HG03378 (cell line): ENCODE data around the gene MIEN1.
"Not testable (repeated sequence)": the region's sequence is repeated elsewhere in the genome, so short reads cannot be mapped to it uniquely, and the experiment has no call there.

Experiments
- ATAC-seq: cut with Tn5 transposase; IDR thresholded peaks from one replicate; pipeline ENCODE4 v1.9.1; 2021; ENCODE audit warnings: mild to moderate bottlenecking, moderate library complexity; ENCODE audit not compliant: unreplicated experiment

MIEN1 gene, protein sequence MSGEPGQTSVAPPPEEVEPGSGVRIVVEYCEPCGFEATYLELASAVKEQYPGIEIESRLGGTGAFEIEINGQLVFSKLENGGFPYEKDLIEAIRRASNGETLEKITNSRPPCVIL

DNA sequence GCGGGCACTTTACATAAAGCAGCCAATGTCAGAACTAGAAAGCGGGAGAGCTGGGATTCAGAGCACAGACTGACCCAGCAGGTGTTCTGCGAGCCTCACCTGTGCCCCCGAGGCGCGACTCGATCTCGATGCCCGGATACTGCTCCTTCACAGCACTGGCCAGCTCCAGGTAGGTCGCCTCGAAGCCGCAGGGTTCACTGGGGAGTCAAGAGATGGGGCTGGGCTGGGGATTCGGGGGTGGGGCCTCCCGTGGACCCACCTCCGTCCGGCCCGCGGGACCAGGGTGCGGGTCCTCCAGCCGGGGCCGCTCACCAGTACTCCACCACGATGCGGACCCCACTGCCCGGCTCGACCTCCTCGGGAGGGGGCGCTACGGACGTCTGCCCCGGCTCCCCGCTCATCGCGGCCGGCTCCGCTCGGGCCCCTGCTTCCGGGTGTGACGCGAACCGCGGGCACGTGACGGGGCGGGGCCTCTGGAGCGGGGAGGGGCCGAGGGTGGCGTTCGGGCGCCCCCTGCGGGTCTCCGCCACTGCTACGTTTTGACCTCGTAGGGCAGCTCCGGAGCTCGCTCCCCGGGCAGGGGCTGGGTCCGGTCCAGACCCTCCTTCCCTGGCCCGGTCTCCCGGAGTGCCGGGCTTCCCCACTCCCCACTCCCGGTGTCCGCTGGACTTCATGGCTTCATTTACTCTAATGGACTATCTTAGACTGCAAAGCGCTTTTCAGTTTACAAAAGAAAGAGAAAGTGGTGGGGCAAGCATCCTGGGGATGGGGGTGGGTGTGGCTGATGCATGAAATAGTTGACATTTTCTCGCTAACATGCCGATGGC is at the start of gene MIEN1:
Gene MIEN1 (minus strand): TSS at position 438 of the 827 bp plus-strand sequence. CDS start 37 bp downstream, at position 401.
- ATAC-seq: peak; percentile 57

- ATAC-seq: peak; percentile 47
Observed at GRCh38 chr17:39777534-39778365, 47.4 kb upstream of the MIEN1 start.

DNA sequence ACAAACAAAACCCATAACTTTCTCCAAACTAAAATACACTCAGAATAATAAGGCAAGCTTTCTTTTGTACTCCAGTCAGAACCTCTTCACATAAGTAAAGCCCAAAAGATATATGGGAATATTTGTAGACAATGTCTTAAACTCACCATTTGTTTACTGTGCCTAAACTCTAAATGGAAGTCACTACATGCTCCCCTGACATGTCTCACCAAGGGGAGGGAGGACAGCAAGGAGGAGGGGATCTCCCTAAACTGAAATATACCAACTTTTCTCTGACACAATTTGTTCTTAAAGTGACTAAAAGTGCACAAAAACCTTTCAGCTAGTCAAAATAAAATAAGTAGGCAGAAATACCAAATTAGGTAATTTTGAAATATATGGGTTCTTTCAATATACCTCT is 45.9 kb upstream of the MIEN1 start:
- ATAC-seq: no peak

- ATAC-seq: no peak
Observed at GRCh38 chr17:39775031-39775430, 44.7 kb upstream of the MIEN1 start.

GRCh38 chr17:39774047-39774446 is 43.7 kb upstream of the MIEN1 start:
- no peak for ATAC-seq

- ATAC-seq: no peak
Observed at GRCh38 chr17:39772987-39773934, 42.9 kb upstream of the MIEN1 start.

GRCh38 chr17:39772415-39772814 is 42.1 kb upstream of the MIEN1 start:
- no peak for ATAC-seq

- peak; percentile 43 for ATAC-seq
Observed at GRCh38 chr17:39769974-39770587, 39.7 kb upstream of the MIEN1 start.

DNA sequence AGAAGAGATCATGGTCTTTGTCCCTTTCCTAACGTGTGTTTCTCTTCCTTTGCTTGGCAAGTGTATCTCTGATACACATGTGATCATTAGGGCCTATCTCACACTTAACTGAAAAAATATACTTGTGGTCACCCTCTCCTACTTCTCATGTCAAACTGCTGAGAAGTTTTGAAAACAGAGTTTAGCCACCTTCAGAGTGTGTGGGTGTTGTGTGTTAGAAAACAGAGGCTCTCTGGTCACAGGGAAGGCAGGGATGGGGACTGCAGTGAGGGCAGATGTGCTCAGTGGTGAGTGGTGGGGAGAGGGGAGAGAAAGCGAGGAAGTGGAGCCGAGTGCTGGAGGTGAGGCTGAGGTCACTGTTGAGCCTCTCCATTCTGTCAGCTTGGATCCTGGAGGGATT is 36.8 kb upstream of the MIEN1 start:
- ATAC-seq: no peak

- no peak for ATAC-seq
Observed at GRCh38 chr17:39765766-39766165, 35.4 kb upstream of the MIEN1 start.

GRCh38 chr17:39765175-39765574 is 34.8 kb upstream of the MIEN1 start:
- ATAC-seq: no peak

DNA sequence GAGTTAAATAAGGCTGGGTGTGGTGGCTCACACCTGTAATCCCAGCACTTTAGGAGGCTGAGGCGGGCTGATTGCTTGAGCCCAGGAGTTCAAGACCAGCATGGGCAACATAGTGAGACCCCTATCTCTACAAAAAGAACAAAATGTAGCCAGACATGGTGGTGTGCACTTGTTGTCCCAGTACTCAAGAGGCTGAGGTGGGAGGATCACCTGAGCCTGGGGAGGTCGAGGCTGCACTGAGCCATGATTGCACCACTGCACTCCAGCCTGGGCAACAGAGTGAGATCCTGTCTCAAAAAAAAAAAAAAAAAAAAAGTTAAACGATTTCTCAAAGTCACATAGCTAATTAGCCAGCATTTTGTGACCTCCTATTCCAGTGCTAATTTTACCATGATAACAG is 33.8 kb upstream of the MIEN1 start:
- ATAC-seq: not testable (repeated sequence)

- ATAC-seq: no peak
Observed at GRCh38 chr17:39763051-39763820, 32.9 kb upstream of the MIEN1 start.

DNA sequence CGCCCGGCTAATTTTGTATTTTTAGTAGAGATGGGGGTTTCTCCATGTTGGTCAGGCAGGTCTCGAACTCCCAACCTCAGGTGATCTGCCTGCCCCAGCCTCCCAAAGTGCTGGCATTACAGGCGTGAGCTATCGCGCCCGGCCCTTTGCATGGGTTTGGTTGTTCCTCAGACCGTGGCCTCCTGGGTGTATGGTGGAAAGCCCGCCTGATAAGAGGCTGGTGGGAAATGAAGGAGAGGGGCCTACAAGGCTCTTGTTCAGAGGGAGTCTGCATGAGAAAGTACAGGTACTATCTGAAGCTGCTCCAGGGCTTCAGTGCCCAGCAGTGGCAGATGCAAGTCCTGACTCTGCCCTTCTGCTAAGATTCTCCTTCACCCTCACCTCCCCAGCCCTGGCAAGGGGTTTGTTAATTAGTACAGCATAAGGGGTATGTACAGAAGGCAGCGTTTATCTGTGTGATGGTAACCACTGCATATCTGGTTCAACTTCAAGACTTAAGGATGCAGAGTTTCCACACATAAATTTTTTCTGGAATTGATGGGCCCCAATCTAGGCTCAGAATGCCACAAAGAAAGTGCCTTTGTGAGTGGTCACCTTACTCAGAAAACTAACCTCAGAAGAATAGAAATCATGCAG is 31.6 kb upstream of the MIEN1 start:
- ATAC-seq: no peak

- no peak for ATAC-seq
Observed at GRCh38 chr17:39759204-39759603, 28.9 kb upstream of the MIEN1 start.

GRCh38 chr17:39757931-39758873 is 27.9 kb upstream of the MIEN1 start:
- ATAC-seq: no peak

DNA sequence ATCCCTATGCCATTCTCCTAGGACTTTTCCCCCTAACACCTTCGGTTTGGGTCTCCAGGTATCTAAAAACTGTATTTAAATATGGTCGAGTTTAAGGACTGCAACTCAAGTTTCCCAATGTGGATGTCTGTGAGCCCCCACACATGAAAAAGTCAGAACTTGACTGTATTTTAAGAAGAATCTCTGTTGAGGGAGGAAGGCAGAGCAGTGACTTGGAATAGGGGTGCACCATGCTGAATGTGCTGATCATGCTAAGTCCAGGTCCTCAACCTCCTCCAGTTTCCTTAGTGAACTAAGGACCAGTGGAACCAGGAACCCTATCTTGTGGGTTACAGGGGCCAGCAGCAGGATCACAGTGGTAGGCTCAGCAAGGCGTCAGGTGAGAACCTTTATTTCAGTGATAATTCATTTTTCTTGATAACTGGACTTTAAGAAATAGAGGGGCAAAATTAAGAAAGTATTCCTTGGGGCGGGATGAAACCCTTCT is 26.9 kb upstream of the MIEN1 start:
- no peak for ATAC-seq
